Hematopoietic multipotent progenitor cell treated with erythropoietin and hydrocortisone succinate and interleukin-3 and kit ligand, for 15 days (in vitro differentiated cells): ENCODE data around the gene ZBTB48.
A peak's percentile ranks its signal among the peaks of the same experiment; 100 is the strongest.
"Not testable (repeated sequence)": the region's sequence is repeated elsewhere in the genome, so short reads cannot be mapped to it uniquely, and the experiment has no call there.

Experiments used
- DNase-seq: peaks from one replicate; pipeline ENCODE4 v3.0.0-alpha.2; 2015; ENCODE audit warnings: low spot score

The ZBTB48 gene

DNA sequence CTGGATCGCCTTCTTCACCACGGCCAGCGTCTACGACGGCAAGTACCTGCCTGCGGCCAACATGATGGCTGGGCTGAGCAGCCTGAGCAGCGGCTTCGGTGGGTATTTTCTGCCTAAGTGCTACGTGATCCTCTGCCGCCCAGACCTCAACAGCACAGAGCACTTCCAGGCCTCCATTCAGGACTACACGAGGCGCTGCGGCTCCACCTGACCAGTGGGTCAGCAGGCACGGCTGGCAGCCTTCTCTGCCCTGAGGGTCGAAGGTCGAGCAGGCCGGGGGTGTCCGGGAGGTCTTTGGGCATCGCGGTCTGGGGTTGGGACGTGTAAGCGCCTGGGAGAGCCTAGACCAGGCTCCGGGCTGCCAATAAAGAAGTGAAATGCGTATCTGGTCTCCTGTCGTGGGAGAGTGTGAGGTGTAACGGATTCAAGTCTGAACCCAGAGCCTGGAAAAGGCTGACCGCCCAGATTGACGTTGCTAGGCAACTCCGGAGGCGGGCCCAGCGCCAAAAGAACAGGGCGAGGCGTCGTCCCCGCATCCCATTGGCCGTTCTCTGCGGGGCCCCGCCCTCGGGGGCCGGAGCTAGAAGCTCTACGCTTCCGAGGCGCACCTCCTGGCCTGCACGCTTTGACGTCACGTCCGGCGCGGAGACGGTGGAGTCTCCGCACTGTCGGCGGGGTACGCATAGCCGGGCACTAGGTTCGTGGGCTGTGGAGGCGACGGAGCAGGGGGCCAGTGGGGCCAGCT, at the start of gene ZBTB48:
TSS of gene ZBTB48 (plus strand) at position 621 of the 745 bp plus-strand sequence. CDS start 616 bp downstream, outside the sequence.
- DNase-seq = peak; percentile 99

DNA sequence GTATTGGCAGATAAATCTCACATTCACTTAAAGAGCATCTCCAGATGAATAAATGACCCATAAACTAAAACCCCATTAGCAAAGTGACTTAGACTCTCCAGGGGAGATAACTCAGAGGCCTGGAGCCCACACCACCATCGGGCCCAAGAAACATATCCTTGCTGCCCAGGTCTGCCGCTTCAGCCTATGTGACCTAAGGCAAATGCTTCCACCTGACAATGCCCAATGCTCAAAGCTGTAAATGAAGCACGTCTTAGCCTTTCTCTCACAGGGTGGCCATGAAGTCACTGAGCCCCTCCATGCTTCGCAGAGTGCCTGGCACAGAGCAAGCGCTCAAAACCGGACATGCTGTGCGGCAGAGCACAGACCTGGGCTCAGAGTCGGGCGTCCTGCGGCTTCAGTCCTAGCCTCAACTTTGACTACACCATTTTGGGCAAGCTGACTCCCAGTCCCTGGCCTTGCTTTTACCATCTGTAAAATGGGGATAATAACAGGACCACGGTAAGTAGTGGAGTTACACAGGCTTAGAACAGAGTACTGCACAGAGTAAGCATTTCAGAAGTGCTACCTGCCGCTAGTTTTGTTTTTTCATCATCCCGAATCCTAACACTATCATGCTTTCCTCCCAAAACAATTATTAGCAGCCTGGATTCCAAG, 49.2 kb upstream of the ZBTB48 start:
- no peak for DNase-seq

DNA sequence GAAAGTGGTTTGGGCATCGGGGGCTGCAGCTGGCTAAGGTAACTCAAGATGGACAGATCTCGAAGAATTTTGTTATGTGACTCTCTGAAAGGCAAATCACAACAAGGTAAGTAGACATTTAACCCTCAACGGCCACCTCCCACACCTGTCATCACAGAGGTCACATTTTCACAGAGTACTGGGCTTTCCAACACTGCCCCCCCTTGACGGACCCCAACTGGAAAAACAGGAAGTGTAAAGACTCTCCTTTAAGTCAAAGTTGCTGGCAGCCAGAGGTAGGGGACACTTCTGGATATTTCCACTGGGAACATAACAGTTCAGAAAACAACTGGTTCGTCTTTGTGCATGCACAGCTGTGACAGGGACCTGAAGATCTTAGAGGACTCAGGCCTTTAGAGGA, 47.8 kb upstream of the ZBTB48 start:
- DNase-seq = no peak

DNA sequence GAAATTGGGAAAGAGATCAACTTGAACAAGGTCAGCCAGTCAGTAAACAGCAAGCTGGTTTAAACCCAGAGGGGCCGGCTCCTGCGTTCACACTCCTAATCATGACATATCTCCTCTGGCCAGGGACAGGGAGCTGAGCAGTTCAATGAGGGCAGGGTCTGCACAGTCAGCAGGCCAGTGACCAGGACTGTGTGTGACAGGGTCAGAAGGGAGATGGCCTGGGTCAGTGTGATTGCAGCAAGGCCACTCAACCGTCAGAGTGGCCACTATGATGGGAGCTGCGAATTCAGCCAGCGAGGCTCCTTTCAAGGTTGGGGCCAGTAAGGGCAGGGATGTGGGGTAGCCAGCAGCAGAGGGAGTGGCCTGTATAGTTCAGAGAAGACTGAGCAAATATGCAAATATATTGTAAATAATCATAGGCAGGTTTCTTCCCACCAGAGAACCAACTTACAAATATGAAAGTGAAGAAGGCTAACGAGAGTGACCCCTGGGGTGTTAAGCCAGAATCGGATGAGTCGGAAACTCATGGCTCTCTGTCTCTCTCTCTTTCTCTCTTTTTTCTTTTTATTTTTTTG, 45.5 kb upstream of the ZBTB48 start:
- no peak for DNase-seq

DNA sequence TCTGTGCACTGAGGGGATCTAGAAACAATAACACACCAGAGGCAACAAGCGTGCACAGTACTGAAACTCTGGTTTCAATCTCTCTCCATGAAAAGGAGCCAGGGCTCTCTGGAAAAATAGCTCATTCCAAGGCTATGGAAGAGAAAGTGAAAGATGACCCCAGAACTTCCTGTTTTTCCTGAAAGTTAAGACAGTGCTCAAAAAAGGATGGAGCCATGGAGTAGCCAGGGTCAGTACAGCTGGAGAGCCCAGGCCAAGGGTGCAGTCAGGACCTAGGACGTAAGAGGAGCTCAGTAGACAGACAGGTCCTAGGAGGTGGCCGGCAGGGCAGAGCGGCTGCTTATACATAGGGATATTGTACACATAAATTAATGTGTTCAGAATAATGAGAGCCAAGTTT, 44.6 kb upstream of the ZBTB48 start:
- DNase-seq = no peak

DNA sequence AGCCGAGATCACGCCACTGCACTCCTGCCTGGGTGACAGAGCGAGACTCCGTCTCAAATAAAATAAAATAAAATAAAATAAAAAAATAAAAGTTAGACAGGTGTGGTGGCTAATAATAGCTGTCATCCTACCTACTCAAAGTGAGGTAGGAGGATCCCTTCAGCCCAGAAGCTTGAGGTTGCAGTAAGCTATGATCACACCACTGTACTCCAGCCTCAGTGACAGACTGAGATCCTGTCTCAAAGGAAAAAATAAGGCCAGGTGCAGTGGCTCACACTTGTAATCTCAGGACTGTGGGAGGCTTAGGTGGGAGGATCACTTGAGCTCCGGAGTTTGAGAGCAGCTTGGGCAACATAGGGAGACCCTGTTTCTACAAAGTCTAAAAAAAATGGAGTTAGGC, 43.5 kb upstream of the ZBTB48 start:
- no peak for DNase-seq

DNA sequence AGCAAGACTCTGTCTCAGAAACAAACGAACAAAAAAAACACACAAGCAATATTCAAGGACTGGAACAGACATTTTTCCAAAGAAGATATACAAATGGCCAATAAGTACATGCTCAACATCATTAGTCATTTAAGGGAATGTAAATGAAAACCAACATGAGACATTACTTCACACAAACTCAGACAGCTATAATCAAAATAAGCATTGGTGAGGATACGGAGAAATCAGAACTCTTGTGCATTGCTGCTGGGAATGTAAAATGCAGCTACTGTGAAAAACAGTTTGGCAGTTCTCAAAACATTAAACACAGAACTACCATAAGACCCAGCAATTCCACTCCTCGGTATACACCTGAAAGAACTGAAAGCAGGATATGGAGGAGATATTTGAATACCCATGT, 40.8 kb upstream of the ZBTB48 start:
- DNase-seq = no peak

DNA sequence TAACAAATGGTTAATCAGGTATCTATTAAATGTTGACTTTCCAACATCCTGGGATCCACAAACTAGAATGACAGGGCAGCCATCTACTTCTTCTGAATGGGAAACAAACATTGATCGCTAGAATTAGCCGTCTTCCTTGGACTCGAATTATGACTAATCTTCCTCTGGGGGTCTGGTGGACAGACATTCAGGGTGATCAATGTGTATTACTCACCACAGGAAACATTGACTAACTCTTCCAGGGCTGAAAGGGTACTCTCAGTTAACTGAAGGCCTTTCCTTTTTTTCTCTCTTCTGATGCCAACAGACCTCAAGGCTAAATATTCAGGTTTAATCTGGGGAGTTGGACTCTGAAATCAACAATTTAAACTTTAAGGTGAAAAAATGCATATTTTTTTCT, 35.0 kb upstream of the ZBTB48 start:
- DNase-seq = no peak

DNA sequence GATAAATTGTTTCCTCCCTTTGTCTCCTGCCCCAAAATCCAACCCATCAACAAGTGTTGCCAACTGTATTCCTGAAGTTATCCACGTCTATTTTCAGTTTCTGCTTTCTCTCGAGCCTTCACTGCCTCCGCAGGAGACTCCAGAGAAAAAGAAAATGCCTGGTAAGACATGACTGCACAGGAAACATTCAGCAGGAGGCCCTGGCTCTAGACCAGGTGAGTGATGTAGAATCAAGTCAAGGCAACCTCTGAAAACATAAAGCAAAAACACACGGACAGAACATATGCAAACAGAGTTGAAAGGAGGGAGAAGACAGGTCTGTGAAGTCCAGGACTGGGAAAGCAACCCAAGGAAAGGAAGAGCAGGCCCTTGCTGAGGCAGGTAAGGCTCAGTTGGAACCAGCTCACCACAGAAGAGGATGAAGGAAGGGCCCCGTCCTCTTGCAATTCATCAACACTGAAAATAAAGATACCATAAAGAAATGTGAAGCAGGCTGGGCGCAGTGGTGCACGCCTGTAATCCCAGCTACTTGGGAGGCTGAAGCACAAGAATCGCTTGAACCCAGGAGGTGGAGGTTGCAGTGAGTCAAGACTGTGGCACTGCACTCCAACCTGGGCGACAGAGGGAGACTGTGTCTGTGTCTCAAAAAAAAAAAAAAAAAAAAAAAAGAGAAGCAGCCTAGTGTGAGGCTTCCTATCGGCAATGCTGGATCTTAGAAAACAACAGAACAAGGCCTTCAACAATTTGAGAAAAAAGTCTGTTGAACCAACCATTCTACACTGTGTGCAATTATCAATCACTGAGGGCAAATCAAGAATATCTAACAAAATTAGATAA, 34.3 kb upstream of the ZBTB48 start:
- DNase-seq = no peak

DNA sequence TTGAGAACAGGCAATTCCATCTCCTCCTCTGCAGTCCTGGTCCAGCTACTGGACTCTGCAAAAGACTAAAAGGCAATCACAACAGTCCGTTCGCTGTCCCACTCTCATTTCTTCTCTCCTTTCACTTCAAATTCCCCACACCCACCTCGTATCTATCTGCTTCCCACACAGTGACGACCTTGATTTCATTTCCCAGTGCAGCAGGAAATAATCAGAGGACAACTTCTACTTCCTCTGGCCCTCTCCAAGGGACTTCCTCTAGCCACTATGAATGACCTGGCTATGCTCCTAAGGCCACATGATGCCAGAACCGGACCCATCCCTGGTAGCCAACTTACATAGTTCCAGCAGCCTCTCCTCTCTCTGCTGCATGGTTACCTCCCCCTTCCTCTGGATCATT, 33.5 kb upstream of the ZBTB48 start:
- no peak for DNase-seq

DNA sequence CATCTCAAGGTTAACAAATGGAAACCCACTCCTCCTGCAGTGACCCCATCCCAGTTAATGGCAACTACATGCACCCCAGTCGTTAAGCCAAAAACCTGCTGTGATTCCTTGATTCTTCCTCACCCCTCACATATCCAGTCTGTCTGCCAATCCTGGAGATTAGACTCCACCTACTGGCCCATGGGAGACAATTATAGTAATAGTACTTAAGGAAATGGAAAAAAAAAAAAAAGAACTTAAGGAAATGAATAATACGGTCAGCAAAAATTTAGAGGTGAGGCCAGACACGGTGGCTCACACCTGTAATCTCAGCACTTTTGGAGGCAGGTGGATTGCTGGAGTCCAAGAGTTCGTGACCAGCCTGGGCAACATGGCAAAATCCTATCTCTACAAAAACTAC, 32.5 kb upstream of the ZBTB48 start:
- no peak for DNase-seq

DNA sequence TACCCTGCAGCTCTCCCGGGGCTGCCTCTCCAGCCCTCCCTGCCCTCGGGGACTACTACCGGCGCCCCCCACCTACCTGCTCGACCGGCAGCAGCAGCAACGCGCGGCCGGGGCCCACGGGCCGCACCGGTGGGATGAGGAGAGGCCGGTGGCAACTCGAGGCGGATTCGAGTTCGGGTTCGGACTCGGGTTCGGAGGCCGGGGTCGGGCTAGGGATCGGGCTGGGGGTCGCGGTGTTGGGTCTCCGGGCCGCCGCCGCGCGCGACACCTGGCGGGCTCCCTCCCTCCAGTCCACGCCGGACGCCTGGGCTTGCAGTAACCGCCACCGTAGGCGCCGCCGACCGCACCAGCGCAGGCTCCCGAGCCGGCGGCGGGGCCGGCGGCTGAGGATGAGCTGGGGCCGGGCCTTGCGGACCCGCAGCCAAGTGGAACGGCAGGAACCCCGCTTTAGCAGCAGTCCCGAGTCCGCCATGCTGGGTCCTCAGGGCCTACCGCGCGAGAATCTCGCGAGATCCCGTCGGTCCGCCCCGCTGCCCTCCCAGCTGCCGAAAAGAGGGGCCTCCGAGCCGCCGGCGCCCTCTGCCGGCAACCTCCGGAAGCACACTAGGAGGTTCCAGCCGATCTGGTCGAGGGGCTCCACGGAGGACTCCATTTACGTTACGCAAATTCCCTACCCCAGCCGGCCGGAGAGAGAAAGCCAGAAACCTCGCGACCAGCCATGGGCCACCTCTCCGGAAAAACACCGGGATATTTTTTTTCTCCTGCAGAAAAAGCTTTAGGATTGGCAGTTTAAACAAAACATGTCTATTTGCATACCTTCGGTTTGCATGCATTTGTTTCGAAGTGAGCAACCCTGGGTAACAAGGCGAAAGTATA, 25.5 kb upstream of the ZBTB48 start, which contains the start of gene NOL9:
TSS of gene NOL9 (minus strand) at position 483 of the 876 bp plus-strand sequence. CDS start at position 472, 11 bp downstream.
- DNase-seq = peak; percentile 93

DNA sequence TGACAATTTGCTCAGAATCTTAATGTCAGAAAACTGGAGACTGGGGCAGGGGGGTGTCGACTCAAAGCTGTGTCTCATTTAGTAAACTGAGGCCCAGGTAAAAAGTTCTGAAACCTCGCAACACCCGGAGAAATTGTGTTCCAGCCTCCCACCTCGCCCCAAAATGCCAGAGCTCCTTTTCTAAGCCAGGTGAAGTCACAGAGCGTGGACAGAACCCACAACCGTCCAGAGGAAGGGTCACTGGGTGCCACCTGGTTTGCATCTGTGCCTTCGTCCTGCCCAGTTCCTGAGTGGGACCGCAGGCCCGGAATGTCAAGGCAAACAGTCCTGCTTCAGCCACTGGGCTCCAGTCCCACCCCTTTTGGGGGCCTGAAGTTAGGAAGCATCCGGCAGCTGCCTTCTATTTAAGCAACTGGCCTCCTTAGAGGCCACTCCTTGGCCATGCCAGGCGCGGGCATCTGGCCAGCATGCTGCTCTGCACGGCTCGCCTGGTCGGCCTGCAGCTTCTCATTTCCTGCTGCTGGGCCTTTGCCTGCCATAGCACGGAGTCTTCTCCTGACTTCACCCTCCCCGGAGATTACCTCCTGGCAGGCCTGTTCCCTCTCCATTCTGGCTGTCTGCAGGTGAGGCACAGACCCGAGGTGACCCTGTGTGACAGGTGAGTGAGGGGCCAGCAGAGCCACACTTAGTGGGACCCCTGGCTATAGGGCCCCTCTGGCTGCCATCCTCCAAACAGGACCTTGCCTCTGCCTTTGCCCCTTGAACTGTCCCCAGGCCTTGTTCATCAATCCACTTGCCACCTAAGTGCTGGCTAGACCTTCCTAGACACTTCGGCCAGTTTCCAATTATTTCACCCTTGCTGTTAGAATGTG, 24.7 kb upstream of the ZBTB48 start, which contains the start of gene TAS1R1:
TSS of gene TAS1R1 (plus strand) at position 401 of the 872 bp plus-strand sequence. CDS start at position 468, 67 bp downstream.
- no peak for DNase-seq

DNA sequence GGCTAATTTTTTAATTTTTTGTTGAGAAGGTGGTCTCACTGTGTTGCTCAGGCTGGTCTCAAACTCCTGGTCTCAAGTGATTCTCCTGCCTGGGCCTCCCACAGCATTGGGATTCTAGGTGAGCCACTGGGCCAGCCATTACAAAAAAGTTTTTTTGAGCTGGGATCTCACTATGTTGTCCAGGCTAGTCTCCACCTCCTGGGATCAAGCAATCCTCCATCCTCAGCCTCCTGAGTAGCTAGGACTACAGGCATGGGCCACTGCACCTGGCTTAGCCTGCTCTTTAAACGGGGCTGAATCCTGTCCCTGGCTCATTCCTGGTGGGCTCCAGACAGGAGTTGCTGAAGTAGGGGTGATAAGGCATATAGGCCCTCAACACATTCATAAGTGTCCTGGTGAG, 22.2 kb upstream of the ZBTB48 start:
- no peak for DNase-seq

DNA sequence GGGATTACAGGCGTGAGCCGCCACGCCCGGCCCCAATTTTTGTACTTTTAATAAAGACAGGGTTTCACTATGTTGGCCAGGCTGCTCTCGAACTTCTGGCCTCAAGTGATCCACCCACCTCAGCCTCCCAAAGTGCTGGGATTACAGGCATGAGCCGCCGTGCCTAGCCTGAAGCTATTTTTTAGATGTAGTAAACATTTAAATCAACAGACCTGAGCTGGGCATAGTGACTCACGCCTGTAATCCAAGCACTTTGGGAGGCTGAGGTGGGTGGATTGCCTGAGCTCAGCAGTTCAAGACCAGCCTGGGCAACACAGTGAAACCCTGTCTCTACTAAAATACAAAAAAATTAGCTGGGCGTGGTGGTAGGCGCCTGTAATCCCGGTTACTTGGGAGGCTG, 20.6 kb upstream of the ZBTB48 start:
- DNase-seq = not testable (repeated sequence)

DNA sequence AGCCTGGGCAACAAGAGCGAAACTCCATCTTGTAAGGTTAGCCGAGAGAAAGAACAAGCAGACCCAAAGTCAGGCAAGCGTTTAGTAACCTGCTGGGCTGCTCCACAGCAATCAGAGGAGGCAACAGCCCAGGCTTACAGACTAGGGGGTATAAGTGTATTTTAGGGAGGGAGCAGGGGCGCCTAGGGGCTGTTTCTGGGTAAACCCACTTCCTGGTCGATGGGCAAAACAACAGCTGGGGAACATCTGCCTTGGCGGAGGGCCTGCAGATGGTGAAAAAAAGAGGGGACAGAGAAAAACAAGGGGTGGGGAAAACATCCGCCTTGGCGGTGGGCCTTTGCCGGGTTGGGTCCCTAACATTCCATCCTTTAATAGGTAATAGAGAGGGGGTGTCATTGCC, 19.5 kb upstream of the ZBTB48 start:
- DNase-seq = no peak

DNA sequence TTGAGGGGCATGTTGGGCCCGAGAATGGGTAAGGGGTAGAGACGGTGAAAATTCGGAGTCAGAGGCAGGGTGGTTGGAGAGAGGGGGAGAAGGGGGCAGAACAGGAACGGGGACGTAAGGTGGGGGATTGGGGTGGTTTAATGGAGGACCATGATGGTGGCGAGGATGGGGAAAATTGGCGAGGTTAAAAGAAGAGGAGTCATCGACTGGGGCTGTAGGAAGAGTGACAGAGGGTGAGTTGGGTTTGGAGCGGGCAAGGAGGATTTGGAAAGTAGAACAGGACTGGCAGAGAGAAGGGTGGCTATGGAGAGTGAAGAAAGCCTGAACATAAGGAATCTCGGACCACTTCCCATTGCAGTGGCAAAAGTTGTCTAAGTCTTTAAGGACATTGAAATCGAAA, 10.8 kb upstream of the ZBTB48 start:
- no peak for DNase-seq

DNA sequence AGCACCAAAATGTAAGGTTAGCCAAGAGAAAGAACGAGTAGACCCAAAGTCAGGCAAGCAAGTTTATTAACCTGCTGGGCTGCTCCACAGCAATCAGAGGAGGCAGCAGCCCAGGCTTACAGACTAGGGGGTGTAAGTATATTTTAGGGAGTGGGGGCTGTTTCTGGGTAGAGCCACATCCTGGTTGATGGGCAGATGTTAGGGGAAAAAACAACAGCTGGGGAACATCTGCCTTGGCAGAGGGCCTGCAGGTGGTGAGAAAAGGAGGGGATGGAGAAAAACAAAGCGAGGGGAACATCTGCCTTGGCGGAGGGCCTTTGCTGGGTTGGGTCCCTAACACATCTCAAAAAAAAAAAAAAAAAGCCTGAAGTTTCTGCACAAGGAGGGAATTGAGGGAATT, 9.7 kb upstream of the ZBTB48 start:
- DNase-seq = no peak

DNA sequence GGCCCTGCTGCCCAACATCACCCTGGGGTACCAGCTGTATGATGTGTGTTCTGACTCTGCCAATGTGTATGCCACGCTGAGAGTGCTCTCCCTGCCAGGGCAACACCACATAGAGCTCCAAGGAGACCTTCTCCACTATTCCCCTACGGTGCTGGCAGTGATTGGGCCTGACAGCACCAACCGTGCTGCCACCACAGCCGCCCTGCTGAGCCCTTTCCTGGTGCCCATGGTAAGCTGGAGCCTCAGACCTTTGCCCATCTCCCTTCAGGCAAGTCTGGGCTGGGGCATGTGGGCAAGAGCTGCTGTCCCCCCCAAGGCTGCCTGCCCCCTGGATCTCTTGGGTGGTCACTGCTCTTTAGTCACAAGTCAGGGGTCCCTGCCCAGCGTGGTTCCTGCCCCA, 8.8 kb upstream of the ZBTB48 start:
- no peak for DNase-seq

DNA sequence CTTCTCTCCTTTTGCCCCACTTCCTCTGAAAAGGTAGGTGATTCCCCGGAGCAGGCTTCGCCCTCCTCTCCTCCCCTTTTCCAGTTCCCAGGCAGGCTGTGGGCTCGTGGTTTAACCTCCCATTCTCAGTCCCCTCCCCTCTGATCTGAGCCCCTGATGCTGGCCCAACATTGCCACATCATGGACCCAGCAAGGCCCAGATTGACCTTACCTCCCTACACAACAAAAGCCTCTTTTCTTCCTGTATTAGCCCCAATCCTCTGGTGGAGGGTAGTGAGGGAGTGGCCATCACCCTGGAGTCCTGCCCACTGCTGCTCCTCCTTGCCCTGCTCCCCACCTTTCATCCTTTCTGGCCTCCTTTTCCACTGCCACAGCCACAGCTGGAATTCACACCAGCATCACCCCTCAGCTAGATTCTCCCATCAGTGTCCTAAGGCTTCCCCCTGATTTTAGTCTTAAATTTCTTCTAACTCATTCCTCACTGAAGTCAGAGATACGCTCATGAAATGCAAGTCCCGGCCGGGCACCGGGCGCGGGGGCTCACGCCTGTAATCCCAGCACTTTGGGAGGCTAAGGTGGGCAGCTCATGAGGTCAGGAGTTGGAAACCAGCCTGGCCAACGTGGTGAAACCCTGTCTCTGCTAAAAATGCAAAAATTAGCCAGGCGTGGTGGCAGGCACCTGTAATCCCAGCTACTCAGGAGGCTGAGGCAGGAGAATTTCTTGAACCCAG, 7.0 kb upstream of the ZBTB48 start:
- DNase-seq = no peak
